Measurements from ENCODE around the gene NPIPB2.

DNA sequence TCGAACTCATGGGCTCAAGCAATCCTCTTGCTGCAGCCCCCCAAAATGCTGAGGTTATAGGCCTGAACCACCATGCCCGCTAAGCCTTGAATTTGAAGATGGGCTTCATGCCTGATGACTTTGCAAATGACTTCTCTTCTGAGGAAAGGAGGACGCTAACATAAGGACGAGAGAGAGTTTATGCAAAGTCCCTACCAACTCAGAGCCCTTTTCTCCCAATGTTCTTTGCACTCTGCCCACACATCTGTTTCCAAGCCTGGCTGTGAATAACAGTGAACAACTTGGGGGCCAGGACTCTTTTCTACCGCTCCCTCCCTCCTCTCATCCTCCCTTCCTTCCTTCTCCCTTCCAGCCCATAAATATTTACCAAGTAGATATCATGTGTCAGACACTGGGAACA is 8.5 kb upstream of the NPIPB2 start:
- TF ChIP-seq ARNT (IDR thresholded peaks at IDR 0.05) (no peak), BHLHE40 (IDR thresholded peaks at IDR 0.05; ENCODE audit: borderline replicate concordance) (no peak), SUZ12 (IDR thresholded peaks at IDR 0.05) (no peak), SP1 (IDR thresholded peaks at IDR 0.05) (no peak), FOXA1 (IDR thresholded peaks at IDR 0.05) (no peak), FOXK2 (IDR thresholded peaks at IDR 0.05) (no peak), CTBP1 (IDR thresholded peaks at IDR 0.05; ENCODE audit: borderline replicate concordance) (no peak)
